DMS53 treated with DMSO at 0.1 percent for 48 hours (cell line): ENCODE data around the gene TRUB1.
"Not testable (repeated sequence)": the region's sequence is repeated elsewhere in the genome, so short reads cannot be mapped to it uniquely, and the experiment has no call there.

ENCODE experiments used
- DNase-seq: peaks from one replicate; lab custom pipeline; 2025; ENCODE audit not compliant: unreplicated experiment; lab: John Stamatoyannopoulos, UW

The TRUB1 gene

GRCh38 chr10:114923551-114923950 lies 14.4 kb upstream of the TRUB1 start:
- no peak for DNase-seq

- no peak for DNase-seq
Measured at GRCh38 chr10:114925587-114926586, 12.1 kb upstream of the TRUB1 start.

GRCh38 chr10:114928818-114929217 lies 9.2 kb upstream of the TRUB1 start:
- no peak for DNase-seq

- no peak for DNase-seq
Measured at GRCh38 chr10:114930320-114930719, 7.7 kb upstream of the TRUB1 start.

GRCh38 chr10:114931072-114931679 lies 6.8 kb upstream of the TRUB1 start:
- no peak for DNase-seq

GRCh38 chr10:114932225-114932624 lies 5.8 kb upstream of the TRUB1 start:
- DNase-seq, result no peak

GRCh38 chr10:114932945-114933344 lies 5.0 kb upstream of the TRUB1 start:
- DNase-seq, result no peak

- DNase-seq, result no peak
Measured at GRCh38 chr10:114933588-114933987, 4.4 kb upstream of the TRUB1 start.

- DNase-seq, result not testable (repeated sequence)
Measured at GRCh38 chr10:114933995-114934394, 4.0 kb upstream of the TRUB1 start.

- no peak for DNase-seq
Measured at GRCh38 chr10:114938856-114939193, 830 bp downstream of the TRUB1 start.

- no peak for DNase-seq
Measured at GRCh38 chr10:114940735-114941134, 2.7 kb downstream of the TRUB1 start.

GRCh38 chr10:114943000-114943399 lies 5.0 kb downstream of the TRUB1 start:
- no peak for DNase-seq

GRCh38 chr10:114953047-114953446 lies 15.1 kb downstream of the TRUB1 start:
- DNase-seq, result no peak

- no peak for DNase-seq
Measured at GRCh38 chr10:114955984-114956383, 18.0 kb downstream of the TRUB1 start.

GRCh38 chr10:114956466-114956865 lies 18.5 kb downstream of the TRUB1 start:
- no peak for DNase-seq

GRCh38 chr10:114957122-114957521 lies 19.1 kb downstream of the TRUB1 start:
- no peak for DNase-seq

GRCh38 chr10:114957673-114958072 lies 19.7 kb downstream of the TRUB1 start:
- DNase-seq, result no peak

- DNase-seq, result no peak
Measured at GRCh38 chr10:114962441-114962840, 24.4 kb downstream of the TRUB1 start.

GRCh38 chr10:114963908-114964307 lies 25.9 kb downstream of the TRUB1 start:
- no peak for DNase-seq

- DNase-seq, result no peak
Measured at GRCh38 chr10:114967071-114967470, 29.1 kb downstream of the TRUB1 start.

- no peak for DNase-seq
Measured at GRCh38 chr10:114970515-114970914, 32.5 kb downstream of the TRUB1 start.

- no peak for DNase-seq
Measured at GRCh38 chr10:114973306-114973705, 35.3 kb downstream of the TRUB1 start.
